Neural progenitor cell (in vitro differentiated cells): ENCODE measurements around the gene SNAP25.

Source experiments
- CTCF ChIP-seq: fragments of 200-600 bp; sonication (generic); IDR thresholded peaks from 2 replicates; pipeline ENCODE4 v1.5.1; 2017; ENCODE audit warnings: antibody characterized with exemption, mild to moderate bottlenecking
- EZH2 ChIP-seq: fragments of 200-600 bp; sonication (generic); IDR thresholded peaks from 2 replicates; pipeline ENCODE4 v1.6.1; 2017; ENCODE audit warnings: antibody characterized with exemption, mild to moderate bottlenecking, moderate library complexity

- TF ChIP-seq EZH2 (no peak), CTCF (no peak)
Measured at GRCh38 chr20:10338426-10339180, 120.0 kb downstream of the SNAP25 start.
